OCI-LY7 (cell line): ENCODE measurements around the gene GIGYF1. TPM values are rescaled to one million over a fixed set of nuclear protein-coding genes. Genes with fewer than 3 reads are reported as not detected.

ENCODE experiments used
- BruUV-seq: library from RNA; stranded (reverse); fragments of 400-500 nt; replicated peaks from 2 replicates; lab custom pipeline; 2021; lab: Mats Ljungman, UMichigan
- CTCF ChIA-PET: fragments of 300-600 bp; sonication (Branson Sonifier 250); formaldehyde crosslinking; loops from one replicate; lab custom pipeline; 2022; ENCODE audit warnings: antibody characterized with exemption; ENCODE audit not compliant: unreplicated experiment; lab: Charles Lee
- POLR2A ChIA-PET: fragments of 300-600 bp; sonication (Branson Sonifier 250); formaldehyde crosslinking; loops from one replicate; lab custom pipeline; 2022; ENCODE audit warnings: antibody characterized with exemption; lab: Charles Lee
- DNase-seq: peaks from one replicate; pipeline ENCODE4 v3.0.0-alpha.2; 2015; ENCODE audit warnings: low spot score
- H2AFZ ChIP-seq: fragments of 200-600 bp; sonication (generic), shearing (Covaris generic); 2 replicates; pipeline ENCODE4 v1.6.1; 2014; ENCODE audit warnings: mild to moderate bottlenecking, antibody characterized with exemption, low read length, moderate library complexity
- H3K27ac ChIP-seq: fragments of 200-600 bp; sonication (generic); 2 replicates; pipeline ENCODE4 v1.5.1; 2014; ENCODE audit warnings: mixed run types, low read depth, mild to moderate bottlenecking, moderate library complexity, low read length, inconsistent platforms; ENCODE audit not compliant: poor library complexity, severe bottlenecking
- H3K36me3 ChIP-seq: fragments of 200-600 bp; sonication (generic); 2 replicates; pipeline ENCODE4 v1.6.1; 2014; ENCODE audit warnings: mild to moderate bottlenecking, antibody characterized with exemption, low read length, moderate library complexity, mixed read lengths; ENCODE audit not compliant: insufficient read depth
- H3K4me1 ChIP-seq: fragments of 200-600 bp; sonication (generic); 2 replicates; pipeline ENCODE4 v1.5.1; 2014; ENCODE audit warnings: mild to moderate bottlenecking, low read length; ENCODE audit not compliant: insufficient read depth, poor library complexity, severe bottlenecking
- H3K4me2 ChIP-seq: fragments of 200-600 bp; sonication (generic); 2 replicates; pipeline ENCODE4 v1.6.1; 2014; ENCODE audit warnings: mild to moderate bottlenecking, low read length
- H3K4me3 ChIP-seq: fragments of 200-600 bp; sonication (generic); 2 replicates; pipeline ENCODE4 v1.5.1; 2014; ENCODE audit warnings: mild to moderate bottlenecking, low read depth, low read length; ENCODE audit not compliant: poor library complexity, severe bottlenecking
- H3K79me2 ChIP-seq: fragments of 200-600 bp; sonication (generic); 2 replicates; pipeline ENCODE4 v1.6.1; 2016; ENCODE audit warnings: low read depth, mild to moderate bottlenecking, low read length, moderate library complexity, mixed read lengths; ENCODE audit not compliant: insufficient read depth
- H3K9me2 ChIP-seq: fragments of 200-600 bp; sonication (generic); 2 replicates; pipeline ENCODE4 v1.6.1; 2016; ENCODE audit warnings: mild to moderate bottlenecking, low read length, mixed read lengths; ENCODE audit not compliant: insufficient read depth
- H3K9me3 ChIP-seq: fragments of 200-600 bp; sonication (generic); 2 replicates; pipeline ENCODE4 v1.6.1; 2014; ENCODE audit warnings: mild to moderate bottlenecking, mixed run types, low read length, mixed read lengths
- H4K20me1 ChIP-seq: fragments of 200-600 bp; sonication (generic); 2 replicates; pipeline ENCODE4 v1.6.1; 2014; ENCODE audit warnings: mild to moderate bottlenecking, antibody characterized with exemption, low read length, moderate library complexity, mixed read lengths; ENCODE audit not compliant: insufficient read depth
- EZH2phosphoT487 ChIP-seq: fragments of 200-600 bp; sonication (generic); IDR thresholded peaks from 2 replicates; pipeline ENCODE4 v1.6.1; 2018; ENCODE audit warnings: low read depth, borderline replicate concordance, mild to moderate bottlenecking, mixed run types, antibody characterized with exemption, low read length, moderate library complexity, mixed read lengths
- intact Hi-C: fragments of 100-400 bp; cut with micrococcal nuclease; formaldehyde crosslinking; loops from one replicate; pipeline ENCODE4 v1.10.0; 2022; ENCODE audit not compliant: unreplicated experiment
- total RNA-seq, 2 experiments: library from RNA; depleted of rRNA in 1 of 2; stranded (reverse); fragments of >200 nt in 1 of 2; shearing (Covaris generic) in 1 of 2; gene quantifications; 2 replicates each; pipeline ENCODE4 v1.2.3, GENCODE V29; 2014 to 2022
- TF ChIP-seq, protein P1 (sequence below): fragments of 200-600 bp; sonication (generic); conservative IDR thresholded peaks from 2 replicates; pipeline ENCODE4 v1.5.1; 2014; ENCODE audit warnings: mild to moderate bottlenecking, antibody characterized with exemption, low read length, moderate library complexity, mixed read lengths

GIGYF1 gene
- total RNA-seq, 2 experiments from 2014 or later = 40.2 to 52.0 TPM

DNA sequence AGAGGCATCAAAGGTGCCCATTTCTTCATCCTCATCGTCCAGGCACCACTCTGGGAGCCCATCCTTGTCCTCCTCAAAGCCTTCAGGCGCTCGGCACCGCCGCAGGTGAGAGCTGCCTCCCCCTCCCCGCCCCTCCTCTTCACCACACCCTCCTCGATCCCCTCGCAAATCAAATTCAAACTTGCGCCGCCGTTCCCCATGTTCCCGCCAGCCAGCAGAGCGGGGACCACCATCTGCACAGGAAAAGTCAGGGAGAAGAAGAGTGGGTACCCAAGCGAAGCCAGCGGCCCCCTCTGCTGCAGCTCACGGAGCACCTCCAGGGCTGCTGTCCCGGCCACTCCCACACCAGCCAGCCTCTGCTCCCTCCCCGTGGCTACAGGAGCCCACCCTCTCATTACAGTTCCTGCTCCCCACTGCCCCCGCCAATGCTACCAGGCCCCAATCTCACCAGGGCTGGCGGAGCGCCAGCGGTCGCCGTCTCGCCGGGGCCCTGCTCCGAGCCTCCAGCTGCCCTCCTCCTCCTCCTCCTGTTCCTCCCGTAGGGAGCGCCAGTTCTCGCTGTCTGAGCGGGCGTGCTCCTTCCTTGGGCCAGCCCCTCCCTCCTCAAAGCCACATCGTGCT is 7.7 kb downstream of the GIGYF1 start:
- Histone ChIP-seq H3K4me2 (no peak overlapping the region), H3K9me2 (no peaks in the 10 kb centered on the region), H3K4me1 (peaks cover 6% of the 10 kb centered on the region), H3K9me3 (no peaks in the 10 kb centered on the region), H2AFZ (no peak overlapping the region), H4K20me1 (peaks cover 6% of the 10 kb centered on the region), H3K4me3 (no peak overlapping the region), H3K36me3 (peaks cover 94% of the 10 kb centered on the region), H3K79me2 (peaks cover 24% of the 10 kb centered on the region), H3K27ac (no peak overlapping the region)
- BruUV-seq = no TSS peak
- POLR2A ChIA-PET = no interaction called here
- intact Hi-C loops = no loop called here
- DNase-seq = no peak
- CTCF ChIA-PET = no interaction called here
- TF ChIP-seq, protein P1, sequence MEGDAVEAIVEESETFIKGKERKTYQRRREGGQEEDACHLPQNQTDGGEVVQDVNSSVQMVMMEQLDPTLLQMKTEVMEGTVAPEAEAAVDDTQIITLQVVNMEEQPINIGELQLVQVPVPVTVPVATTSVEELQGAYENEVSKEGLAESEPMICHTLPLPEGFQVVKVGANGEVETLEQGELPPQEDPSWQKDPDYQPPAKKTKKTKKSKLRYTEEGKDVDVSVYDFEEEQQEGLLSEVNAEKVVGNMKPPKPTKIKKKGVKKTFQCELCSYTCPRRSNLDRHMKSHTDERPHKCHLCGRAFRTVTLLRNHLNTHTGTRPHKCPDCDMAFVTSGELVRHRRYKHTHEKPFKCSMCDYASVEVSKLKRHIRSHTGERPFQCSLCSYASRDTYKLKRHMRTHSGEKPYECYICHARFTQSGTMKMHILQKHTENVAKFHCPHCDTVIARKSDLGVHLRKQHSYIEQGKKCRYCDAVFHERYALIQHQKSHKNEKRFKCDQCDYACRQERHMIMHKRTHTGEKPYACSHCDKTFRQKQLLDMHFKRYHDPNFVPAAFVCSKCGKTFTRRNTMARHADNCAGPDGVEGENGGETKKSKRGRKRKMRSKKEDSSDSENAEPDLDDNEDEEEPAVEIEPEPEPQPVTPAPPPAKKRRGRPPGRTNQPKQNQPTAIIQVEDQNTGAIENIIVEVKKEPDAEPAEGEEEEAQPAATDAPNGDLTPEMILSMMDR = no peak
- no peak for TF ChIP-seq EZH2phosphoT487

DNA sequence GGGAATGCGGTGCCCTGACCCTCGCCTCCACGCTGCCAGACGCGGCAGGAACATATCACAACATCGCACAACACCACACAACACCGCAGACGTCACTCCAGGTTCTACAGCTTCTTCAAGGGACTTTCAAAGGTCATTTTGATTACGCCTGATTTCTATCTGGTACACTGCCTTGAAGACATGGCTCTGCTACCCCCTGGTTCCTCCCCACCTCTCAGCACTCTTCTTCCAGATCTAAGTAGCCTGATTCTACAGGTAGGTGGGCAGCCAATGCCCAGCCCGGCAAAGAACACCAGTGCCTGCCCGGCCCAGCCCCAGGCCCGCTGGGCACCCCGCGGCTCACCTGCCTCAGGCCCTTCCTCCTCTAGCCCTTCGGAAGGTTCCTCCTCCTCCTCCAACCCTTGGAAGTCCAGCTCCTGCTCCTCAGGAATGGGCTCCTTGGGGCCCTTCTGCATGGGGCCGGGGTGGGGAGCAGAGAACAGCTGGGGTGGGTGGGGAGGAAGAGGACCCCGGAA is 8.4 kb downstream of the GIGYF1 start:
- intact Hi-C loops = no loop called here
- H3K36me3 ChIP-seq = peaks cover 94% of the 10 kb centered on the region
- peaks cover under 1% of the 10 kb centered on the region for H3K4me1 ChIP-seq
- H3K79me2 ChIP-seq = peaks cover 17% of the 10 kb centered on the region
- no peak overlapping the region for H3K4me3 ChIP-seq
- H3K9me2 ChIP-seq = no peaks in the 10 kb centered on the region
- H3K4me2 ChIP-seq = no peak overlapping the region
- ChIA-PET POLR2A (interaction anchor here (0.6 kb wide), 1 partner anchor 49 kb away, joined by 6 read pairs; no protein-coding TSS in a partner anchor), CTCF (no interaction called here)
- TF ChIP-seq, protein P1 = no peak
- TF ChIP-seq EZH2phosphoT487 = no peak
- no peak overlapping the region for H3K27ac ChIP-seq
- H3K9me3 ChIP-seq = no peaks in the 10 kb centered on the region
- no peak for DNase-seq
- H2AFZ ChIP-seq = no peak overlapping the region
- no TSS peak for BruUV-seq
- peaks cover 6% of the 10 kb centered on the region for H4K20me1 ChIP-seq

DNA sequence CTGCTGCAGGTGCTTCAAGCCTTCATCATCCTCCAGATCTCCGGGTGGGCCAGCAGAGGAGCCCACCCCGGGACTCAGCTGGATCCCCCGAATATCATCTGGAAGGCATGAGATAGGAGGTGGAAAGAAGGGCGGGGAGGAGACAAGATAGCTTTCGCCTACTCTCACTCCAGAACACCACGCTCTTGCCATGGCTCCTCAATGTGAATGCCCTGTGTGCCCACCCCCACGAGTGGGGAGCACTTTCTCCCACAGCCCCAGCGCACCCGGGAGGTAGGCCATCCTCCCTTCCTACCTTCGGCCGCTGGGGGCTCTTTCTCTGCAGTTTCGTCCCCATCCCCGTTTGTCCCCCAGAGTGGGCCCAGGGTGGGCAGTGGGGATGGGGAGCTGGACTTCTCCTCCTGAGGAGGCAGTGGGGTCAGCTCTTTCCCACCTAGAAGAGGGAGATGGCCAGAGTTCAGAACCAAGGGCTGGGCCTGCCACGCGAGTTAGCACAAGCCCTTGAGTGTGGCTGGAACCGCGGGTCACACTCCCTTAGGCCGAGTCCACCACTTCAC is 8.9 kb downstream of the GIGYF1 start:
- ChIA-PET CTCF (no interaction called here), POLR2A (interaction anchor here (0.5 to 0.6 kb wide), 2 partner anchors 48 to 582 kb away, joined by 3 to 6 read pairs; no protein-coding TSS in a partner anchor)
- H3K9me3 ChIP-seq = no peaks in the 10 kb centered on the region
- H3K79me2 ChIP-seq = peaks cover 12% of the 10 kb centered on the region
- H3K4me2 ChIP-seq = no peak overlapping the region
- H3K4me3 ChIP-seq = no peak overlapping the region
- BruUV-seq = no TSS peak
- DNase-seq = no peak
- peaks cover 5% of the 10 kb centered on the region for H4K20me1 ChIP-seq
- H2AFZ ChIP-seq = no peak overlapping the region
- H3K4me1 ChIP-seq = no peaks in the 10 kb centered on the region
- no peaks in the 10 kb centered on the region for H3K9me2 ChIP-seq
- TF ChIP-seq, protein P1 = no peak
- no peak for TF ChIP-seq EZH2phosphoT487
- H3K27ac ChIP-seq = no peak overlapping the region
- peaks cover 99% of the 10 kb centered on the region for H3K36me3 ChIP-seq
- intact Hi-C loops = no loop called here
